Measurements from ENCODE around the gene HDAC6.
"Not testable (repeated sequence)": the region's sequence is repeated elsewhere in the genome, so short reads cannot be mapped to it uniquely, and the experiment has no call there.

HDAC6 gene

DNA sequence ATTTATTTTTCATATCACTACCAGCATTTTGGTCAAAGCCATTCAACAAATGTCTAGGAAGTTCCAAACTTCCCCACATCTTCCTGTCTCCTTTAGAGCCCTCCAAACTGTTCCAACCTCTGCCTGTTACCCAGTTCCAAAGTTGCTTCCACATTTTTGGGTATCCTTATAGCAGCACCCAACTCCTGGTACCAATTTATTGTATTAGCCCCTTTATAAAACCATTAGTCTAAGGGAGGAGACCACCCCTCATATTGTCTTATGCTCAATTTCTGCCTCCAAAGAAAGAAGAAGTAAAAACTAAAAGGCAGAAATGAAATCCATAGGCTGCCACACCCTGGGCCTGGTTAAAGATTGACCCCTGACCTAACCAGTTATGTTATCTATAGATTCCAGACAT, 51.6 kb downstream of the HDAC6 start:
- H2AK5ac ChIP-seq (ENCODE audit: low read length); H2BK12ac ChIP-seq (ENCODE audit: low read length); H2BK120ac ChIP-seq (ENCODE audit: insufficient read depth, low read length, poor library complexity): not testable (repeated sequence)

DNA sequence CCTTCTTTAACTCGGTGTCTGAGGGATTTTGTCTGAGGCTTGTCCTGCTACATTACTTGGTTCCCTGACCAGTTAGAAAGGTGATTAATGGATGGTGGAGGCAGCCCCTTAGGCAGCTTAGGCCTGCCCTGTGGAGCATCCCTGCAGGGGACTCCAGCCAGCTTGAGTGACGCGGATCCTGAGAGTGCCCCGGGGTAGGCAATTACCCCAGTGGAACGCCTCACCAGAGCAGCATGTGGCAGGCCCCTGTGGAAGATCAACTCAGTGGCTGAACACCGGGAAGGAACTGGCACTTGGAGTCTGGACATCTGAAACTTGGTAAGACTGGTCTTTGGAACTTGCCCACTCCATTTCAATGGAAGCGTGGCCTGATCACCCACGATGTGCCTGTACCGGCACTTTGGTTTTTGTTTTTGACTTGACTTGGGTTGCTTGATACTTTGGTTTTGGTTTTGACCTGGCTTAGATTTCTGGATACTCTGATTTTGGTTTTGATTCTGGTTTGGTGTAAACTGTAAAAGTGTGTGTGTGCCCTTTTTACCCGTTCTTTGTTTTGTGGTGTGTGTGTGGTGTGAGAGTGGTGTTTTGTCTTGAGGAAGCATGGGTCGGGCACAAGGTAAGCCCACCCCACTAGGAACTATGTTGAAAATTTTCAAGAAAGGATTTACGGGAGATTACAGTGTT, 52.4 kb downstream of the HDAC6 start:
- DNase-seq = peak; percentile 20 to 51
- not testable (repeated sequence) for H2AK5ac ChIP-seq (ENCODE audit: low read length); H2BK5ac ChIP-seq (ENCODE audit: low read depth, low read length, poor library complexity); H3K4me1 ChIP-seq (ENCODE audit: control insufficient read depth in 1 of 2, insufficient read depth in 2 of 2, low read length in 2 of 2); H3K18ac ChIP-seq (ENCODE audit: low read length); H3K23ac ChIP-seq (ENCODE audit: low read length); H3K79me1 ChIP-seq (ENCODE audit: low read length); H3K9ac ChIP-seq (ENCODE audit: low read length); H3K14ac ChIP-seq (ENCODE audit: low read length); H4K12ac ChIP-seq (ENCODE audit: low read depth, low read length); H4K91ac ChIP-seq (ENCODE audit: low read depth, low read length); H3K4ac ChIP-seq (ENCODE audit: low read depth, low read length); H2AFZ ChIP-seq (ENCODE audit: insufficient read depth, low read length, poor library complexity); H2BK120ac ChIP-seq (ENCODE audit: insufficient read depth, low read length, poor library complexity); H3K4me2 ChIP-seq (ENCODE audit: low read length); H2BK12ac ChIP-seq (ENCODE audit: low read length); H3K27ac ChIP-seq (ENCODE audit: low read depth, low read length); H3K9me3 ChIP-seq (ENCODE audit: insufficient read depth, low read depth, low read length); H3K27me3 ChIP-seq (ENCODE audit: insufficient read depth, low read length); H3K36me3 ChIP-seq (ENCODE audit: control insufficient read depth in 1 of 2, insufficient read depth in 2 of 2, low read length in 2 of 2); H3K4me3 ChIP-seq (ENCODE audit: low read depth, low read length); H4K8ac ChIP-seq (ENCODE audit: low read depth, low read length); H3K79me2 ChIP-seq (ENCODE audit: control insufficient read depth, insufficient read depth, low read length, poor library complexity)
- WGBS (ENCODE audit: extremely low coverage, insufficient coverage, insufficient read length) = no CpG with 5 or more reads among the region's 12 CpGs

More for the DNA sequence above, 51.6 kb downstream of the HDAC6 start:
- H3K4ac ChIP-seq (ENCODE audit: low read depth, low read length); H4K12ac ChIP-seq (ENCODE audit: low read depth, low read length); H3K9ac ChIP-seq (ENCODE audit: low read length); H3K18ac ChIP-seq (ENCODE audit: low read length); H3K27me3 ChIP-seq (ENCODE audit: insufficient read depth, low read length); H4K91ac ChIP-seq (ENCODE audit: low read depth, low read length); H3K4me1 ChIP-seq (ENCODE audit: control insufficient read depth in 1 of 2, insufficient read depth in 2 of 2, low read length in 2 of 2); H3K4me3 ChIP-seq (ENCODE audit: low read depth, low read length); H2BK5ac ChIP-seq (ENCODE audit: low read depth, low read length, poor library complexity); H2AFZ ChIP-seq (ENCODE audit: insufficient read depth, low read length, poor library complexity); H4K8ac ChIP-seq (ENCODE audit: low read depth, low read length); H3K27ac ChIP-seq (ENCODE audit: low read depth, low read length); H3K36me3 ChIP-seq (ENCODE audit: control insufficient read depth in 1 of 2, insufficient read depth in 2 of 2, low read length in 2 of 2); DNase-seq; H3K79me1 ChIP-seq (ENCODE audit: low read length); H3K4me2 ChIP-seq (ENCODE audit: low read length); H3K9me3 ChIP-seq (ENCODE audit: insufficient read depth, low read depth, low read length); H3K23ac ChIP-seq (ENCODE audit: low read length); H3K79me2 ChIP-seq (ENCODE audit: control insufficient read depth, insufficient read depth, low read length, poor library complexity); H3K14ac ChIP-seq (ENCODE audit: low read length): not testable (repeated sequence)

- no peaks in the 10 kb centered on the region for H3K4me1 ChIP-seq (ENCODE audit: control insufficient read depth in 1 of 2, insufficient read depth in 2 of 2, low read length in 2 of 2)
- H3K9me3 ChIP-seq (ENCODE audit: insufficient read depth, low read depth, low read length) = no peaks in the 10 kb centered on the region
- no peak overlapping the region for H2AFZ ChIP-seq (ENCODE audit: insufficient read depth, low read length, poor library complexity)
- H4K12ac ChIP-seq (ENCODE audit: low read depth, low read length) = no peak overlapping the region
- WGBS (ENCODE audit: extremely low coverage, insufficient coverage, insufficient read length) = no CpG with 5 or more reads among the region's 5 CpGs
- H3K4ac ChIP-seq (ENCODE audit: low read depth, low read length) = no peak overlapping the region
- H2BK12ac ChIP-seq (ENCODE audit: low read length) = no peak overlapping the region
- H2AK5ac ChIP-seq (ENCODE audit: low read length) = no peak overlapping the region
- no peaks in the 10 kb centered on the region for H3K36me3 ChIP-seq (ENCODE audit: control insufficient read depth in 1 of 2, insufficient read depth in 2 of 2, low read length in 2 of 2)
- no peak overlapping the region for H4K8ac ChIP-seq (ENCODE audit: low read depth, low read length)
- H3K14ac ChIP-seq (ENCODE audit: low read length) = no peak overlapping the region
- H3K79me2 ChIP-seq (ENCODE audit: control insufficient read depth, insufficient read depth, low read length, poor library complexity) = no peaks in the 10 kb centered on the region
- no peak overlapping the region for H3K4me3 ChIP-seq (ENCODE audit: low read depth, low read length)
- H2BK5ac ChIP-seq (ENCODE audit: low read depth, low read length, poor library complexity) = no peak overlapping the region
- H3K27ac ChIP-seq (ENCODE audit: low read depth, low read length) = no peak overlapping the region
- H3K23ac ChIP-seq (ENCODE audit: low read length) = no peak overlapping the region
- no peaks in the 10 kb centered on the region for H3K27me3 ChIP-seq (ENCODE audit: insufficient read depth, low read length)
- H3K4me2 ChIP-seq (ENCODE audit: low read length) = no peak overlapping the region
- H3K18ac ChIP-seq (ENCODE audit: low read length) = no peak overlapping the region
- H3K79me1 ChIP-seq (ENCODE audit: low read length) = no peaks in the 10 kb centered on the region
- no peak overlapping the region for H2BK120ac ChIP-seq (ENCODE audit: insufficient read depth, low read length, poor library complexity)
- no peak overlapping the region for H4K91ac ChIP-seq (ENCODE audit: low read depth, low read length)
- no peak overlapping the region for H3K9ac ChIP-seq (ENCODE audit: low read length)
- peak in 1 of 2 donors; percentile 32 for DNase-seq
These were observed 53.0 kb downstream of the HDAC6 start for GRCh38 chrX:48854898-48855297.

DNA sequence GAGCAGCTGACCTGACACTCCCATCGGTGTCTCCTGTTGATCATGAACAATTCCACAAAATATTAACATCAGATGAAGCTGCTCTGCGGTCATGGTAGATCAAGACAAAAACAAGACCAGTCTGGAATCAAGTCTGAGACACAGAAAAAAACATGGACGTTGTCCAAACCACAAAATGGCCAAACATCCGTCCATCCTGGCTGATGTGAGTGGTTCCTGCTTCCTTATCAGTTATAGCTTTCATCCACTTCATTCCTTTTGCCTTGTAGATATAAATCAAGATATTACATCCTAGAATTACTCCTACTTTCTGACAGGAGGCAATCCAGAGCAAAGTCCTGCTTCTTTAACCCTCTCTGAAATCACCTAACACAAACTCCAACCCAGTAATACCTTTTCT, 62.3 kb downstream of the HDAC6 start:
- no peaks in the 10 kb centered on the region for H3K36me3 ChIP-seq (ENCODE audit: control insufficient read depth in 1 of 2, insufficient read depth in 2 of 2, low read length in 2 of 2)
- H3K4me3 ChIP-seq (ENCODE audit: low read depth, low read length) = no peak overlapping the region
- H3K4me2 ChIP-seq (ENCODE audit: low read length) = no peak overlapping the region
- H3K4ac ChIP-seq (ENCODE audit: low read depth, low read length) = no peak overlapping the region
- H4K8ac ChIP-seq (ENCODE audit: low read depth, low read length) = no peak overlapping the region
- peaks cover 0 to 5% of the 10 kb centered on the region in 2 experiments for H3K4me1 ChIP-seq (ENCODE audit: control insufficient read depth in 1 of 2, insufficient read depth in 2 of 2, low read length in 2 of 2)
- no peak overlapping the region for H3K23ac ChIP-seq (ENCODE audit: low read length)
- H3K79me1 ChIP-seq (ENCODE audit: low read length) = no peaks in the 10 kb centered on the region
- H2AFZ ChIP-seq (ENCODE audit: insufficient read depth, low read length, poor library complexity) = no peak overlapping the region
- no peak overlapping the region for H3K27ac ChIP-seq (ENCODE audit: low read depth, low read length)
- no CpG with 5 or more reads among the region's 4 CpGs for WGBS (ENCODE audit: extremely low coverage, insufficient coverage, insufficient read length)
- no peak overlapping the region for H2BK5ac ChIP-seq (ENCODE audit: low read depth, low read length, poor library complexity)
- H3K9ac ChIP-seq (ENCODE audit: low read length) = no peak overlapping the region
- no peak overlapping the region for H3K14ac ChIP-seq (ENCODE audit: low read length)
- H2AK5ac ChIP-seq (ENCODE audit: low read length) = no peak overlapping the region
- H3K79me2 ChIP-seq (ENCODE audit: control insufficient read depth, insufficient read depth, low read length, poor library complexity) = no peaks in the 10 kb centered on the region
- no peak overlapping the region for H2BK12ac ChIP-seq (ENCODE audit: low read length)
- no peak overlapping the region for H2BK120ac ChIP-seq (ENCODE audit: insufficient read depth, low read length, poor library complexity)
- no peak for DNase-seq
- H3K9me3 ChIP-seq (ENCODE audit: insufficient read depth, low read depth, low read length) = no peaks in the 10 kb centered on the region
- no peak overlapping the region for H4K12ac ChIP-seq (ENCODE audit: low read depth, low read length)
- no peak overlapping the region for H3K18ac ChIP-seq (ENCODE audit: low read length)
- H3K27me3 ChIP-seq (ENCODE audit: insufficient read depth, low read length) = no peaks in the 10 kb centered on the region
- no peak overlapping the region for H4K91ac ChIP-seq (ENCODE audit: low read depth, low read length)
